Esophagus muscularis mucosa (tissue), 4 donors: Measurements from ENCODE around the gene UBAC1.

ENCODE experiments used
- CTCF ChIP-seq, 3 experiments: fragments of 200-600 bp in 2 of 3; fragments of 450-650 bp in 1 of 3; sonication (generic) in 2 of 3; IDR thresholded peaks; one replicate each; pipeline ENCODE4 v1.5.1; 2017 to 2019; ENCODE audit warnings: antibody characterized with exemption in 3 of 3, mild to moderate bottlenecking in 2 of 3, moderate library complexity in 1 of 3
- EP300 ChIP-seq: sonication (generic); formaldehyde crosslinking; IDR thresholded peaks from one replicate; pipeline ENCODE4 v1.6.1; 2017; ENCODE audit warnings: antibody characterized with exemption
- POLR2A ChIP-seq: fragments of 450-650 bp; IDR thresholded peaks from one replicate; pipeline ENCODE4 v1.6.1; 2017; ENCODE audit warnings: antibody characterized with exemption, moderate library complexity, mild to moderate bottlenecking, low read depth
- POLR2AphosphoS5 ChIP-seq, 2 donors: sonication (generic); formaldehyde crosslinking; IDR thresholded peaks; one replicate each; pipeline ENCODE4 v1.6.1; 2017; ENCODE audit warnings: antibody characterized with exemption in 2 of 2

GRCh38 chr9:136001231-136001630, 40.1 kb upstream of the UBAC1 start:
- TF ChIP-seq POLR2A (no peak), CTCF (IDR thresholded peaks at IDR 0.05) (no peak), POLR2AphosphoS5 (IDR thresholded peaks at IDR 0.05) (no peak), EP300 (no peak)
